ENCODE results near the gene FAM151B. TPM values are rescaled to one million over a fixed set of nuclear protein-coding genes. Genes with fewer than 3 reads are reported as not detected.

Gene FAM151B
- total and polyA plus RNA-seq, 2 of the 13 experiments (the other 11 are each of a cell fraction or from before 2014, with no cell fraction given): 0.61 to 1.0 TPM

- TF ChIP-seq, protein P1, sequence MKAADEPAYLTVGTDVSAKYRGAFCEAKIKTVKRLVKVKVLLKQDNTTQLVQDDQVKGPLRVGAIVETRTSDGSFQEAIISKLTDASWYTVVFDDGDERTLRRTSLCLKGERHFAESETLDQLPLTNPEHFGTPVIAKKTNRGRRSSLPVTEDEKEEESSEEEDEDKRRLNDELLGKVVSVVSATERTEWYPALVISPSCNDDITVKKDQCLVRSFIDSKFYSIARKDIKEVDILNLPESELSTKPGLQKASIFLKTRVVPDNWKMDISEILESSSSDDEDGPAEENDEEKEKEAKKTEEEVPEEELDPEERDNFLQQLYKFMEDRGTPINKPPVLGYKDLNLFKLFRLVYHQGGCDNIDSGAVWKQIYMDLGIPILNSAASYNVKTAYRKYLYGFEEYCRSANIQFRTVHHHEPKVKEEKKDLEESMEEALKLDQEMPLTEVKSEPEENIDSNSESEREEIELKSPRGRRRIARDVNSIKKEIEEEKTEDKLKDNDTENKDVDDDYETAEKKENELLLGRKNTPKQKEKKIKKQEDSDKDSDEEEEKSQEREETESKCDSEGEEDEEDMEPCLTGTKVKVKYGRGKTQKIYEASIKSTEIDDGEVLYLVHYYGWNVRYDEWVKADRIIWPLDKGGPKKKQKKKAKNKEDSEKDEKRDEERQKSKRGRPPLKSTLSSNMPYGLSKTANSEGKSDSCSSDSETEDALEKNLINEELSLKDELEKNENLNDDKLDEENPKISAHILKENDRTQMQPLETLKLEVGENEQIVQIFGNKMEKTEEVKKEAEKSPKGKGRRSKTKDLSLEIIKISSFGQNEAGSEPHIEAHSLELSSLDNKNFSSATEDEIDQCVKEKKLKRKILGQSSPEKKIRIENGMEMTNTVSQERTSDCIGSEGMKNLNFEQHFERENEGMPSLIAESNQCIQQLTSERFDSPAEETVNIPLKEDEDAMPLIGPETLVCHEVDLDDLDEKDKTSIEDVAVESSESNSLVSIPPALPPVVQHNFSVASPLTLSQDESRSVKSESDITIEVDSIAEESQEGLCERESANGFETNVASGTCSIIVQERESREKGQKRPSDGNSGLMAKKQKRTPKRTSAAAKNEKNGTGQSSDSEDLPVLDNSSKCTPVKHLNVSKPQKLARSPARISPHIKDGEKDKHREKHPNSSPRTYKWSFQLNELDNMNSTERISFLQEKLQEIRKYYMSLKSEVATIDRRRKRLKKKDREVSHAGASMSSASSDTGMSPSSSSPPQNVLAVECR (CRISPR knock-in tag; IDR thresholded peaks at IDR 0.05; ENCODE audit: borderline replicate concordance): no peak
- TF ChIP-seq YY1 (IDR thresholded peaks at IDR 0.05; ENCODE audit: insufficient read depth, insufficient replicate concordance, low read depth, low read length): no peak
- TF ChIP-seq ZNF746 (CRISPR knock-in tag; IDR thresholded peaks at IDR 0.05): no peak
- no peak for TF ChIP-seq MYNN (CRISPR knock-in tag; IDR thresholded peaks at IDR 0.05; ENCODE audit: low read depth)
- no peak for TF ChIP-seq ATF7-NPFF (CRISPR knock-in tag; IDR thresholded peaks at IDR 0.05; ENCODE audit: low read depth)
Observed at GRCh38 chr5:80516826-80517225, 28.9 kb downstream of the FAM151B start (continued).

- no peak overlapping the region for H3K27ac ChIP-seq (ENCODE audit: extremely low read length, insufficient read depth, low read length)
- no peaks in the 10 kb centered on the region; a peak in 1 of 5 replicates for H3K27me3 ChIP-seq (ENCODE audit: control insufficient read depth in 1 of 2, insufficient read depth in 2 of 2, low read length in 2 of 2)
- no peak for ATAC-seq
- POLR2A ChIA-PET: no interaction called here
- H3K36me3 ChIP-seq (replicated peaks in 1 of 2; ENCODE audit: control insufficient read depth in 1 of 2, insufficient read depth in 2 of 2, low read length in 2 of 2): no peaks in the 10 kb centered on the region
- H3K9ac ChIP-seq (ENCODE audit: insufficient read depth, low read depth, low read length): no peak overlapping the region
- WGBS (ENCODE audit: low lambda C conversion rate): 89% methylated on average over 1 of the region's 1 CpG
- H3K4me2 ChIP-seq (ENCODE audit: low read depth, low read length): no peak overlapping the region
- intact Hi-C loops (cut with micrococcal nuclease; ENCODE audit: unreplicated experiment): no loop called here
- FAIRE-seq: no peak
- no peak overlapping the region for H2AFZ ChIP-seq (ENCODE audit: low read length)
- DNase-seq (ENCODE audit: low spot score): no peak
- in situ Hi-C loops (cut with HindIII; ENCODE audit: extremely low pct_ligation_motif_present, low pct_unique_long_range_greater_than_20kb): no loop called here
- no peak overlapping the region for H3K4me3 ChIP-seq (replicated peaks in 1 of 3; ENCODE audit: insufficient read depth in 1 of 3, low read depth in 2 of 3, low read length in 3 of 3)
- BruUV-seq (replicated peaks): no TSS peak
- no peaks in the 10 kb centered on the region for H3K9me3 ChIP-seq (ENCODE audit: low read length)
- H3K79me2 ChIP-seq (ENCODE audit: insufficient read depth, low read length): no peaks in the 10 kb centered on the region
- H3K4me1 ChIP-seq (ENCODE audit: insufficient read depth, low read length): no peaks in the 10 kb centered on the region
- CTCF ChIA-PET (ENCODE audit: low intra/inter-chr PET ratio, low total read pairs): no interaction called here
- no peaks in the 10 kb centered on the region for H4K20me1 ChIP-seq (ENCODE audit: insufficient read depth, low read length)
- TF ChIP-seq HNF4A (CRISPR knock-in tag; IDR thresholded peaks at IDR 0.05) (no peak), MAFK (conservative IDR thresholded peaks at IDR 0.05 in 1 of 2, IDR thresholded peaks at IDR 0.05 in 1 of 2; ENCODE audit: low read length in 2 of 2) (no peak)
- TF ChIP-seq, protein P2, sequence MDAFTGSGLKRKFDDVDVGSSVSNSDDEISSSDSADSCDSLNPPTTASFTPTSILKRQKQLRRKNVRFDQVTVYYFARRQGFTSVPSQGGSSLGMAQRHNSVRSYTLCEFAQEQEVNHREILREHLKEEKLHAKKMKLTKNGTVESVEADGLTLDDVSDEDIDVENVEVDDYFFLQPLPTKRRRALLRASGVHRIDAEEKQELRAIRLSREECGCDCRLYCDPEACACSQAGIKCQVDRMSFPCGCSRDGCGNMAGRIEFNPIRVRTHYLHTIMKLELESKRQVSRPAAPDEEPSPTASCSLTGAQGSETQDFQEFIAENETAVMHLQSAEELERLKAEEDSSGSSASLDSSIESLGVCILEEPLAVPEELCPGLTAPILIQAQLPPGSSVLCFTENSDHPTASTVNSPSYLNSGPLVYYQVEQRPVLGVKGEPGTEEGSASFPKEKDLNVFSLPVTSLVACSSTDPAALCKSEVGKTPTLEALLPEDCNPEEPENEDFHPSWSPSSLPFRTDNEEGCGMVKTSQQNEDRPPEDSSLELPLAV (CRISPR knock-in tag; conservative IDR thresholded peaks at IDR 0.05; ENCODE audit: low read depth): no peak
- TF ChIP-seq, protein P3, sequence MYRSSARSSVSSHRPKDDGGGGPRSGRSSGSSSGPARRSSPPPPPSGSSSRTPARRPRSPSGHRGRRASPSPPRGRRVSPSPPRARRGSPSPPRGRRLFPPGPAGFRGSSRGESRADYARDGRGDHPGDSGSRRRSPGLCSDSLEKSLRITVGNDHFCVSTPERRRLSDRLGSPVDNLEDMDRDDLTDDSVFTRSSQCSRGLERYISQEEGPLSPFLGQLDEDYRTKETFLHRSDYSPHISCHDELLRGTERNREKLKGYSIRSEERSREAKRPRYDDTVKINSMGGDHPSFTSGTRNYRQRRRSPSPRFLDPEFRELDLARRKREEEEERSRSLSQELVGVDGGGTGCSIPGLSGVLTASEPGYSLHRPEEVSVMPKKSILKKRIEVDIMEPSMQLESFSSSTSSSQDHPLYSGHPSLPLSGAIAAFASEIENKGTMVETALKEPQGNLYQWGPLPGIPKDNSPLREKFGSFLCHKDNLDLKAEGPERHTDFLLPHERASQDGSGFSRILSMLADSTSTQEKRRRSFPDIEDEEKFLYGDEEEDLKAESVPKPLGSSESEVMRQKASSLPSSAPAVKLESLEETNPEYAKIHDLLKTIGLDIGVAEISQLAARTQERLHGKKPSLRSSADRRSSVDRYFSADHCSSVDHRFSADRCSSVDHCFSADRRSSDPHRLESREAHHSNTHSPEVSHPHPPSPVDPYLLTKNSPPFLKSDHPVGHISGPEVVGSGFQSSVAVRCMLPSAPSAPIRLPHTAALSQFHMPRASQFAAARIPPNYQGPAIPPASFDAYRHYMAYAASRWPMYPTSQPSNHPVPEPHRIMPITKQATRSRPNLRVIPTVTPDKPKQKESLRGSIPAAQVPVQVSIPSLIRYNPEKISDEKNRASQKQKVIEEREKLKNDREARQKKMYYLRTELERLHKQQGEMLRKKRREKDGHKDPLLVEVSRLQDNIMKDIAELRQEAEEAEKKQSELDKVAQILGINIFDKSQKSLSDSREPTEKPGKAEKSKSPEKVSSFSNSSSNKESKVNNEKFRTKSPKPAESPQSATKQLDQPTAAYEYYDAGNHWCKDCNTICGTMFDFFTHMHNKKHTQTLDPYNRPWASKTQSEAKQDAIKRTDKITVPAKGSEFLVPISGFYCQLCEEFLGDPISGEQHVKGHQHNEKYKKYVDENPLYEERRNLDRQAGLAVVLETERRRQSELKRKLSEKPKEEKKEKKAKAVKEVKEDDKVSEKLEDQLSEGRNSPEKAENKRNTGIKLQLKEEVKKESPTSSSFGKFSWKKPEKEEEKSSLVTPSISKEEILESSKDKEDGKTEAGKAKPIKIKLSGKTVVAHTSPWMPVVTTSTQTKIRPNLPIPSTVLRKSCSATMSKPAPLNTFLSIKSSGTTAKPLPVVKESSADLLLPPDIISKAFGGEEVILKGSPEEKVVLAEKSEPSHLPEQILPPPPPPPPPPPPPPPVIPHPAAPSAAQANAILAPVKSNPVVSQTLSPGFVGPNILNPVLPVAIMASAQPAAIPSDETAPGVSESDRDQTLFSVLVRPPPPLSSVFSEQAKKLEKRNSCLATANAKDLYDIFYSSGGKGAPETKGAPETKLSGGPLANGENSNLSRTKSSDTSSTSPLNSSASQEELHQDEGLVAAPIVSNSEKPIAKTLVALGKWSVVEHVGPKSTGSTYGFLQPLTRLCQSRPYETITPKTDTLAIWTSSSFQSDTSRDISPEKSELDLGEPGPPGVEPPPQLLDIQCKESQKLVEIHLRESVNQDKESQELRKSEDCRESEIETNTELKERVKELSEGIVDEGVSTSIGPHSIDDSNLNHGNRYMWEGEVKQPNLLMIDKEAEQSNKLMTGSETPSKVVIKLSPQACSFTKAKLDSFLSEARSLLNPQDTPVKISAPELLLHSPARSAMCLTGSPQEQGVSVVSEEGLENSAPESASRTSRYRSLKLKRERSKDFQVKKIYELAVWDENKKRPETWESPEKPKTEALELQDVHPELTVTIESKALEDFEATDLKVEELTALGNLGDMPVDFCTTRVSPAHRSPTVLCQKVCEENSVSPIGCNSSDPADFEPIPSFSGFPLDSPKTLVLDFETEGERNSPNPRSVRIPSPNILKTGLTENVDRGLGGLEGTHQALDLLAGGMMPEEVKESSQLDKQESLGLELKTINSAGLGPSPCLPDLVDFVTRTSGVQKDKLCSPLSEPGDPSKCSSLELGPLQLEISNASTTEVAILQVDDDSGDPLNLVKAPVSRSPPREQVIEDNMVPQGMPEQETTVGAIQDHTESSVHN (CRISPR knock-in tag; IDR thresholded peaks at IDR 0.05): no peak
Observed at GRCh38 chr5:80540691-80541090, 52.8 kb downstream of the FAM151B start.

Measured in HepG2 (cell line).